GM19395 (cell line): ENCODE results near the gene GRAMD1B.
"Not testable (repeated sequence)": the region's sequence is repeated elsewhere in the genome, so short reads cannot be mapped to it uniquely, and the experiment has no call there.

Source experiments
- ATAC-seq: cut with Tn5 transposase; IDR thresholded peaks from one replicate; pipeline ENCODE4 v1.9.1; 2021; ENCODE audit warnings: mild to moderate bottlenecking, moderate library complexity; ENCODE audit not compliant: unreplicated experiment

The GRAMD1B gene

GRCh38 chr11:123439616-123440015 is 9.5 kb downstream of the GRAMD1B start:
- no peak for ATAC-seq

DNA sequence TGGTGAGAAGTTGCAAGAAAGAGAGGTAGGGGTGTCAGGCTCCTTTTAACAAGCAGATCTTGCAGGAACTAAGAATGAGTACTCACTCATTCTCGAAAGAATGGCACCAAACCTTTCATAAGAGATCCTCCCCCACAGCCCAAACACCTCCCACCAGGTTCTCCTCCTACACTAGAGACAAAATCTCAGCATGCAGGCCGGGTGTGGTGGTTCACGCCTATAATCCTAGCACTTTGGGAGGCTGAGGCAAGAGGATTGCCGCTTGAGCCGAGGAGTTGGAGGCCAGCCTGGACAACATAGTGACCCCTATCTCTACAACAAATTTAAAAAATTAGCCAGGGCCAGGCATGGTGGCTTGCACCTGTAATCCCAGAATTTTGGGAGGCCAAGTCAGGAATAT is 11.1 kb downstream of the GRAMD1B start:
- no peak for ATAC-seq

DNA sequence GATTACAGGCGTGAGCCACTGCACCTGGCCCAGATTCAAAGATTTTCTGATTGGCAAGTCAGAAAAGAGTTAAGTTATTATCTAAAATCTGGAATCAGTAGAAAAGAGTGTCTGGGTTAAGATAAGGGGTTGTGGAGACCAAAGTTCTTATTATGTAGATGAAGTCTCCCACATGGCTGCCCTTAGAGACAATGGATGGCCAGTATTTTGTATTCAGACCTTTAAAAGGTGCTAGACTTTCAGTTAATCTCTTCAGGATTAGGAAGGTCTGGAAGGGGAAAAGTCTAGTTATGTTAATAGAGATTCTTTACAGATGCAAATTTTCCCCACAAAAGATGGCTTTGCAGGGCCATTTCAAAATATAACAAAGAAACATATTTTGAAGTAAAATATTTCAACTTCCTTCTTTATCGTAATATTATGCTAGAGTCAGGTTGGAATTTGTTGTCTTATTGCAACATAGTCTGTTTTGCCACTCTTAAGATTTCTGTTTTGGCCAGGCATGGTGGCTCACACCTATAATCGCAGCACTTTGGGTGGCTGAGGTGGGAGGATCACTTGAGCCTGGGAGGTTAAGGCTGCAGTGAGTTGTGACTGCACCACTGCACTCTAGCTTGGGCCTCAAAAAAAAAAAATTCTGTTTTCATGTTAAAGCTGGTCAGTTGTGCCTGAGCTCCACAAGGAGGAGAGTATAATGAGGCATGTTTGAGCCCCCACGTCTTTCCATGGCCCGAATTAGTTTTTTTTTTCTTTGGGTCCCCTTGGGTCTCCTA is 14.0 kb downstream of the GRAMD1B start:
- ATAC-seq: no peak

DNA sequence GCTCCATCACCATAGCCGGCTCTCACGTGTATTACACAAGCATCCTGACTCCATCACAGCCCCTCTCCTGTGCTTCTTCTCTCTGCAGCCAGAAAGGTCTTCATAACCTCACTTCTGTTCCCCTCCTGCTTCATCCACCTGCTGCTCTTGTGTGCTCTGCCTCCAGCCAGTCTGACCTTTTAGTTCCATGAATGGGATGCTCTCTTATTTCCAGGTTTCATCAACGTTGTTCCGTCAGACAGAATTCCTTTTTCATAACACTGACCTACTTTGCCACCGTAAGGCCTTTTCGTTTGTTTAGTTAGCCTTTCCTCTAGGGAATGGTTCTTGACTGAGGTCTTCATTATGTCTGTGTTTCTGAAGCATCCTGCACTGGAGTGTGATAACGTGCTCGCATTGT is 18.8 kb downstream of the GRAMD1B start:
- ATAC-seq: no peak

GRCh38 chr11:123449436-123449835 is 19.4 kb downstream of the GRAMD1B start:
- ATAC-seq: no peak

DNA sequence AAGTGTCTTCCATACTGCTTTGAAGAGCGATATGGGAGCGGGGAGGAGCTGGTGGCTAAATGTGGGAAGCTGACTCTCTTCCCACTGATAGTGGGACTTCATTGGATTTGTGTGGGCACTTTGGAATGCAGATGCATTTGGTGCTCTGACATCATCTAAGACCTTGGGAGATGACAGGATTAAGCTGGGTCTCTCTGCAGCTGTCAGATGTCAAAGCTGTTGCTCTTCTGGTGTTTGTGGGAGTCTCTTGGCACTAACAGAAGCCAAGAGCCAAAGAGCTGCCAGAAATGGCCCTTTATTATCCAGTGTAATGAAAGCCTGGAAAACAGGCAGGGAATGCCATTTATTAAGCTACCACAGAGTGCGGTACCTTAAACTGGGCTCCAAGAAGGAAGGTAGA is 20.6 kb downstream of the GRAMD1B start:
- no peak for ATAC-seq

- no peak for ATAC-seq
These were observed 21.2 kb downstream of the GRAMD1B start for GRCh38 chr11:123451183-123451781.

DNA sequence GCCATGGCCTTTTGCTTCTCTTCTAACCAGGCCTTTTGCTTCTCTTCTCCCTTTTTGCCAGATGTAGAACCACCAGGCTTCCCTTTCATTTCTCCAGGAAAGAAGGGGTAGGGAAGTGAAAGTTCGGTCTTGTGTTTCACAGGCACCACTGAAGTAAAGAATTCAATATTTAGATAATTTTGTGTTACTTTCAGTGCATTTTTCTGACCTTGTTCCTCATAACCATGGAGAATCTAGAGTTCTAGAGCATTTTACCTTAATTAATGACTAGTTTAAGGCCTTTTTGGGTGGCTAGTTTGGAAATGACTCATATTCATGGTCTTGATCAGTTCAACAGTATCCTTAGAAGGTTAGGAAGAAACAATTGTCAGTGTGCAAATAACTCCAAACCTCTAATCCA is 22.7 kb downstream of the GRAMD1B start:
- no peak for ATAC-seq

GRCh38 chr11:123454060-123454651 is 24.1 kb downstream of the GRAMD1B start:
- ATAC-seq: no peak

GRCh38 chr11:123454796-123455195 is 24.7 kb downstream of the GRAMD1B start:
- ATAC-seq: no peak

DNA sequence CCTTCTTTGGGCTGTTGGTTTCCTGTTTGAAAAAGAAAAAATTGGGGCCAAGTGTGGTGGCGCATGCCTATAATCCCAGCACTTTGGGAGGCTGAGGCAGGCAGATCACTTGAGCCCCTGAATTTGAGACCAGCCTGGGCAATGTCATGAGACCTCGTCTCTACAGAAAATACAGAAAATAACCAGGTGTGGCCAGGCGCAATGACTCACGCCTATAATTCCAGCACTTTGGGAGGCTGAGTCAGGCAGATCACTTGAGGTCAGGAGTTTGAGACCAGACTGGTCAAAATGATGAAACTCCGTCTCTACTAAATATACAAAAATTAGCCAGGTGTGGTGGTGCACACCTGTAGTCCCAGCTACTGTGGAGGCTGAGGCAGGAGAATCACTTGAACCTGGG is 26.4 kb downstream of the GRAMD1B start:
- ATAC-seq: not testable (repeated sequence)

- ATAC-seq: no peak
These were observed 27.2 kb downstream of the GRAMD1B start for GRCh38 chr11:123457187-123457770.

DNA sequence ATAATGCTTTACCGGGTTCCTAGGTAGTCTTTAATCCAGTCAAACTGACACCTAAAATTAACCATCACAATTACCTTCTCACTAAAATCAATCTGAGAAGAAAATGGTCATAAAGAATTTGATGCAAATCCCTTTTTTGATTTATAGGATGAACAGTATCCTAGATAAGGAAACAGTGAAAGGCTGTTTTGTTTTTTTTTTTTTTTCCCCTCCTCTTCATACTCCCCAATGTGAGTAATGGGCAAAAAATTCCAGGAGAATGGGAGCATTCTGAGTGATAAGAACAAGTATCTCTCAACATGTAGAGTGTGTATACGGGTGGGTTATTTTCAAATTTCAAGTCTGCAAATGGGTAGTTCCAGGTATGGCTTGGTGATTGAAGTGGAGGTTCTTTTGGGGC is 28.4 kb downstream of the GRAMD1B start:
- ATAC-seq: no peak

DNA sequence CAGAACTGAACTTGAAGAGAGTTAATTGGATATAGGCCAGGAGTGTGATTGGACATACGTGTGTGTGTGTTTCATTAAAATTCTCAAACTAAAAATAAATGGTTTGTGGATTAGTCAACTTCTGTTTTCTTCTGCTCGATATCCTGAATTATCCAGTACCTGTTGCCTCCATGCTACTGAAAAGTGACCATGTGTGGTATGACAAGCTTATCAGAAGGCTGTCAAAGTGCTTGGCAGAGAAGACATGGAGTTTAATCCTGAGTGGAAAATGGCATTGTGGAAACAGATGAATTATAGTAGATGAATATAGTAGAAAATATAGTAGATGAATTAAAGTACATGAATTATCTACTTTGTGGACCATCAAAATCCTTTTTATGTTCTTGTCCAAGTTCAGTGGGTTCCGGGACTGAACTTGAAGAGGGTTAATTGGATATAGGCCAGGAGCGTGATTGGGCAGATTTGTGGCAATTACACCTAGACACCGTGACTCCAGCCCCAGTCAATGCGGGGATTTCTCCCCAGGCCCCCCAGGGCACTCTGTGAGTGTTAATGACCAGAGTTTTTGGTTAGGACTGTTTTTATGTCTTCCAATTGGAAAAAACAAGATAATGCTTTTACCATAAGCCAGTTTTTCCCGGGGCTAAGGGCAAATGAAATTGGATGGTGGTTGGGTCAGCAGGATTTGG is 30.1 kb downstream of the GRAMD1B start:
- ATAC-seq: no peak

DNA sequence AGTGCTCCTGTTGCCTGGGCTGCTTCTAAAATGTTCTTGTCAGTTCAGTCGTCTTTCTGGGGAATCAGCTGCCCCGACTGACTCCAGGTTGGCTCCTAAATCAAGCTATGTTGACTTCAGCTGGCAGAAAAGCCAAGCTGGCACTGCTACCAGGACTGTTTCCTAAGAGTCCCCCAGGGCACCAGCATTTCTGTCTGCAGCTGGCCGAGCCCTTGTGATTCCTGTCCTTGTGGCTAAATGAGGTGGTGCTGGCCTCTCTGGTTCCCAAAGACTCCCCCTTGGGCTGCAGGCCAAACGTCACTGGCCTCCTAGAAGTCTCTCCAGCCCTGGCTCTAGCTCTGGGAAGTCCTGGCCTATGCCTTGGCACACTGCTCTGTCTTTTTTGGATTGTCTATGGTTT is 31.1 kb downstream of the GRAMD1B start:
- no peak for ATAC-seq

DNA sequence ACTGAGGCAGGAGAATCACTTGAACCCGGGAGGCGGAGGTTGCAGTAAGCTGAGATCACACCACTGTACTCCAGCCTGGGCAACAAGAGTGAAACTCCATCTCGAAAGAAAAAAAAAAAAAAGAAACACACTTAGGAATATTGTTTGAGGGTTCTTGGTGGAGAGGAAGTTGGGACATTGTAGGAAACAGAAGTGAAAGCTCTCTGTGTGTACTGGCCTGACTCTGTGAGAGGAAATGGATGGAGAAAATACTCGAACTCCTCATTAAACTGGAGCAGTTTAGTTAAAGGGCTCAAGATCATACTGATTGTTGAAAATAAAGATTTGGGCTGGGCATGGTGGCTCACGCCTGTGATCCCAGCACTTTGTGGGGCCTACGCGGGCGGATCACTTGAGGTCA is 35.6 kb downstream of the GRAMD1B start:
- not testable (repeated sequence) for ATAC-seq

DNA sequence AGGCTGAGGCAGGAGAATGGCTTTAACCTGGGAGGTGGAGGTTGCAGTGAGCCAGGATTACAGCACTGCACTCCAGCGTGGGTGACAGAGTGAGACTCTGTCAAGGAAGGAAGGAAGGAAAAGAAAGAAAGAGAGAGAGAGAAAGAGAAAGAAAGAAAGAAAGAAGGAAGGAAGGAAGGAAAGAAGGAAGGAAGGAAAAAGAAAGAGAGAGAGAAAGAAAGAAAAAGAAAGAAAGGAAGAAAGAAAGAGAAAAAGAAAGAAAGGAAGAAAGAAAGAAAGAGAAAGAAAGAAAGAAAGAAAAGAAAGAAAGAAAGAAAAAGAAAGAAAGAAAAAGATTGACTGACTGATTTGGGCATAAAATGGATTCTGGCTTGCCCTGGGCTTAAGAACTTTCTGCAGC is 36.1 kb downstream of the GRAMD1B start:
- ATAC-seq: not testable (repeated sequence)

- ATAC-seq: no peak
These were observed 39.0 kb downstream of the GRAMD1B start for GRCh38 chr11:123469089-123469488.

DNA sequence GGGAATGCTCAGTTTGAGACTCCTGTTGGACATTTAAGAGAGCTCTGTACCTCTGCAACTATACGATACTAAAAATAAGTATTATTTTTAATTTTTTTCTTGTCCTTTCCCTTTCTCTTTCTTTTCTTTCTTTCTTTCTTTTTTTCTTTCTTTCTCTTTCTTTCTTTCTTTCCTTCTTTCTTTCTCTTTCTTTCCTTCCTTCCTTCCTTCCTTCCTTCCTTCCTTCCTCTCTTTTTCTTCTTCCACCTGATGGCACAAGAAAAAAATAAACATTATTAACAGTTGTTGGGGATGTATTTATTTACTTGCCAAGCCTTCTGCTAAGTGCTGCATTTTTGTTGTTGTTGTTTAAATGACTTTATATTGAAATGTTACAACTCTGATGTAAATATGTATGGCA is 39.5 kb downstream of the GRAMD1B start:
- no peak for ATAC-seq

DNA sequence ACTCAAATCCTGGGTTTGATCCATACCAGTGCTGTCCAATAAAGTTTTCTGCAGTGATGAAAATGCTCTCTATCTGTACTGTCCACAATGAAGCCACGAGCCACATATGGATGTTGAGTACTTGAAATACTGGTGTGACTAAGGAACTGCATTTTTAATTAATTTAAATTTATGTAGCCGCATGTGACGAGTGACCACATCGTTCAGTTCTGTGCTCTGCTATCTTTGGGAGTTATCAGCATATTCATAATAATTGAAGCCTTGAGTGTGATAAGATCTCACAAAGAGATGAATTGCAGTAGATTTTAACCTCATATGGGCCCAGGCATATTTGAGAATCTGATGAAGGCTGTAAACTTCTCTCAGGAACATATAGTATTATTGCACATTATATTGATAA is 40.8 kb downstream of the GRAMD1B start:
- ATAC-seq: no peak

- ATAC-seq: no peak
These were observed 42.3 kb downstream of the GRAMD1B start for GRCh38 chr11:123472236-123472935.
